GM19395 (cell line): ENCODE data around the gene MEGF6.

Experiments used
- ATAC-seq: cut with Tn5 transposase; IDR thresholded peaks from one replicate; pipeline ENCODE4 v1.9.1; 2021; ENCODE audit warnings: mild to moderate bottlenecking, moderate library complexity; ENCODE audit not compliant: unreplicated experiment

MEGF6 gene

GRCh38 chr1:3472088-3472850, 139.0 kb downstream of the MEGF6 start:
- no peak for ATAC-seq

GRCh38 chr1:3471356-3472087, 139.8 kb downstream of the MEGF6 start:
- ATAC-seq: no peak

DNA sequence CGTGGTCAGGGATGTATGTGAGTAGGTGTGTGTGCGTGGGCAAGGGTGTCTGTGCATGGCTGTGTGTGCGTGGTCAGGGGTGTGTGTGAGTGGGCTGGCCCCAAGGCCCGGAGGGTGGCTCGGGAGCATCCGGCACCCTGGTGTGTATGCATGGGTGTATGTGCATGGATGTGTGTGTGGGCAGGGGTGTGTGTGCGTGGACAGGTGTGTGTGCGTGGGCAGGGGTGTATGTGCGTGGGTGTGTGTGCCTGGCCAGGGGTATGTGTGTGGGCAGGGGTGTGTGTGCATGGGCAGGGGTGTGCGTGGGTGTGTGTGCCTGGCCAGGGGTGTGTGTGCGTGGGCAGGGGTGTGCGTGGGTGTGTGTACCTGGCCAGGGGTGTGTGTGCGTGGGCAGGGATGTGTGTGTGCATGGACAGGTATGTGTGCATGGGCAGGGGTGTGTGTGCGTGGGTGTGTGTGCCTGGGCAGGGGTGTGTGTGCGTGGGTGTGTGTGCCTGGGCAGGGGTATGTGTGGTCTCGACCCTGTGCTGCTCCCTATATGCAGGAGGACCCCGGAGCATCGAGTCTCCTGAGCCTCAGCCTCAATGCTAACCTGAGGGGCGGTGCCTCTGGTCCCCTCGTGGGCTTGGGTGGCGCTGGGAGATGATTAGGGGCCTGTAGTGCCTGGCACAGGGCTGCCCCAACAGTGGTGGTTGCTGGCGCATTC, 140.5 kb downstream of the MEGF6 start:
- no peak for ATAC-seq

- ATAC-seq: no peak
Measured at GRCh38 chr1:3469849-3470649, 141.3 kb downstream of the MEGF6 start.

DNA sequence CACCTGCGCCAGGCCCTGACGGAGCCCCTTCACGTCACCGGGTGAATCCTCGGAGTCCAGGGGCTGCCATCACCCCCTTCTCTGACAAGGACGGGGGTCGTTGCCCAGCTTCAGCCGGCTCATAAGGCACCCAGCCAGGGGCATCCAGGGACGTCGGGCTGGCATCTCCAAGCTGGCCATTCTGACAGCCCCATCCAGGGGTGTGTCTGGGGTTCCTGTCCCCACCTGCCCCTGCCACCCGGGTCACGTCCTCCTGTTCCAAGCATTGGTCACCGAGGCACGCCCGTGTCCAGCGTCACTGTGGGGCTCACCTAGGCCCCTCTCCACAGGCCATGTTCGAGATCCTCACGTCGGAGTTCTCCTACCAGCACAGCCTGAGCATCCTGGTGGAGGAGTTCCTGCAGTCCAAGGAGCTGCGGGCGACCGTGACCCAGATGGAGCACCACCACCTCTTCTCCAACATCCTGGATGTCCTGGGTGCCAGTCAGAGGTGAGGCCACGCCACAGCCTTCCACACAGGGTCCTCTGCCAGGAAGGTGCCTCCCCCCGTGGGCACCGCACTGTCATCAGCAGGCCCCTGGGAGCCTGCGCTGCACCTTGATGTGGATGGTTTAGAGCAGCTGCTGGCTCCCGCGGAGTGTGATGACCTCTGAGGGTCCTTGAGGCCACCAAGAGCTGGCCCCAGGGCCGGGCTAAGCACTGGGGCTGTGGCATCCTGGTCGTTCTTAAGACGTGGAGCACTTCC, 142.0 kb downstream of the MEGF6 start:
- no peak for ATAC-seq

- ATAC-seq: no peak
Measured at GRCh38 chr1:3468236-3469103, 142.8 kb downstream of the MEGF6 start.

DNA sequence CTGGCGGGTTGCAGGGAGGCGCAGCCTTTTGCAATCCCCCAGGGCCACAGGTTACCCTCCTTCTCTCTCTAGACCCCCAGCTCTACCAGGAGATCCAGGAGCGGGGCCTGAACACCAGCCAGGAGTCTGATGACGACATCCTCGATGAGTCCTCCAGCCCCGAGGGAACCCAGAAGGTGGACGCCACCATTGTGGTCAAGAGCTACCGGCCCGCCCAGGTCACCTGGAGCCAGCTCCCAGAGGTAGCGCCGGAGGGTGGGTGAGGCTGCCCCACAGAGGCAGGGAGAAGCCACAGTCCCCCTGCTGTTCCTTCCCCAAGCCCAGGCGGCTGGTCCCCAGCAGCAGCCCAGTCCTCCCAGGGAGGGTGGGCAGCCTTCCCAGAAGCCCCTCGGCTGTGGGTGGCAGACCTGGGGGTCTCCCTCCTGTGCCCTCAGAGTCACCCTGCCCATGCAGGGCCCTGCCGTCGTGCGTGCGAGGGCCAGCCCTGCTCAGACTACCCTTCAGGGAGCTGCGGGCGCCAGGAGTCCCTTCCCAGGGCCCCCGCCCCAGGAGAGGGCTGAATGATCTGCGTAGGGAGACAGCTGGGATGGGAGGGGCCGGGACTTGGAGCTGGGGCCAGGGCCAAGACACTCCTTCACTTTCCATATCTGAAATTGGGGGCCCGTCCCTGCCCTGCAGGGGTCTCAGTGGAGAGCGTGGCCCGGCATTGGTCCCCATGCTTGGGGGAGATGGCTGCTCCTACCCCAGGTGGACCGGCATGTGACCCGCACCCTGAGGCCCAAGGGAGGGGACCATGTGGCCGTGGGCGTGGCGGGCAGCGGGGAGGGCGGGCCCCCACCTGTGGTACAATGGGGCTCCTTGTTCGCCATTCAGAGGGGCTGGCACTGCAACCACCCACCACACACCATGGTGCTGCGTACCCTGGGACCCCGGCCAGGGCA, 143.9 kb downstream of the MEGF6 start:
- no peak for ATAC-seq

DNA sequence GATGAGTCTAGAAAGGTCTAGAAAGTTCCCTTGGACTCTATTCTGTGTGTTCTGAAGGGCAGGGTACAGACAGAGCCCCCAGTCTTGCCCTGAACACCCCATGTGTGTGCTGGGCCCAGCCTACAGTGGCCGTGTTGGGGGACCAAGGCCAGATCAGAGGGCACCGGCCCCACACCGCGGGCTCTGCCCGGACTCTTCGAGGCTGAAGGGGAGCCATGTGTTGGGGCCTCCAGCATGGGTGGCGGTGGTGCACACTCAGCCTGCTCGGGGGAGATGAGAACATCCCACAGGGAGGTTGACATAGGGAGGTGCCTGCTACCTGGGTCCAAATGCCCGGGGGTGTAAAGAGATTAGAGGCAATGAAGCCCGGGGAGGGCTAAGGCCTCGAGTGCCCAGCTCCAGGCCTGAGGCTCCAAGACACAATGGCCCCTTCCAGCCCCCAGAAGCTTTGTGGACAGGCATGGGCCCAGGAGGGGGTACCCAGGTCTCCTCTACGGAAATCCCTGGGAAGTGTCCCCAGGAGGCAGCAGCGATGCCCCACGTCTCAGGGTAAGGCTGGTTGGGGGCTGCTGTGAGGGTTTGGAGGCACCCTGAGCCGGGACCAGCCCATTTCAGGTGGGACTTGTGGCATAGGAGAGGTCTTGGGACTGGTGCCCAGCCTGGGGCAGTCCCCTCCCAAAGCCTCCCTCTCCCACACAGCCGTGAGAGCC, 144.8 kb downstream of the MEGF6 start:
- no peak for ATAC-seq

DNA sequence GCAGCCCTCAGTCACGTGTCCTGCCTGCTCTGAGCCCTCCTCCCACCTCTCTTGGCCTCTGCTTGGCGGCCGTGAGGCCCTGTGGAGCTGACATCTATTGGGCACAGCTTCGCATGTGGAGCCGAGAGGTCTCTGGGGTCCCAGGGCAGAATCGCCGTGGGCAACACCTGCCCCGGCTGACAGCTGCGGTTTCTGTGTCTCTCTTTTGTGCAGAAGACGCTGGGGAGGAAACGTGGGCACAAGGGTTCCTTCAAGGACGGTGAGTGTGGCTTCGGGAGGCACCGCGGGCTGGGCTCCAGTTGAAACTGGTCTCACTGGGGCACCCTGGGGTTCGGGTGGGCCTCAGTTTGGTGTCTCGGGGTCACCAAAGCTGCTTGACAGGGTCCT, 145.4 kb downstream of the MEGF6 start:
- no peak for ATAC-seq

DNA sequence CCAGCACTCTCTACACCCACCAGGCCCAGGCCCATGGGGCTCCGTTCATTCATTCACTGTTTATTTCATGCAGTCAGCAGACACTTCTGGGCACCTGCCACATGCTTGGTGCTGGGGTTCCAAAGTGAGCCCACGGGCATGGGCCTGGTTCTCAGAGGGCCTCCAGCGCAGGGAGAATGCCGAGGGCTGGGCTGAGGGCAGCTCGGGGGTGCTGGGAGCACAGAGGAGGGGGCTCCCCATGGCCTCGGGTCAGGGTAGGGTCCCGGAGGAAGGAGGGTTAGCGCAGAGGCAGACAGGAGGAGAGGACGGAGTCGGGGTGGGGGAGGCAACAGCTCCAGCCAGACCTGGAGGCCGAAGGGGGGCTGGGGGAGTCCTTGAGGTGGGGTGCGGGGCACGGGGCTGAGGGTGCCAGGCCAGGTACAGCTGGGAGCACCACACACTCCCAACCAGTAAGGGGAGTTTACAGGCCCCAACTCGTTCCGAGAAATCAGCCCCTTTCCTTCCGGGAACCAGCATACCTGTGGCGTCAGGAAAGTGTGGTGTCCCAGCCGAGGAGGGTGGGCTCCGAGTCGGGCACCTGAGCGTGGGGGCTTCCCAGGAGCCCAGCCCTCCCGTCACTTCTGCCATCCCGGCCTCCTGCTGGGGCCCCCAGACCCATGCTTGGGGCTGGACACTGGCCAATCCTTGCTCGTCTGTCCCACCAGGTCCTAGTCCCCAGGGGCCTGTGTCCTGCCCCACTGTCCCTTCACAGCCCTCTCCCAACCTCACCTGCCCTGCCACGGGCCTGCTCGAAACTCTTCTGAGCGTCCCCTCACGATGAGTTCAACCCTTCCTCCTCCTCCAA, 146.0 kb downstream of the MEGF6 start:
- ATAC-seq: no peak

GRCh38 chr1:3464649-3465025, 146.7 kb downstream of the MEGF6 start:
- ATAC-seq: no peak

DNA sequence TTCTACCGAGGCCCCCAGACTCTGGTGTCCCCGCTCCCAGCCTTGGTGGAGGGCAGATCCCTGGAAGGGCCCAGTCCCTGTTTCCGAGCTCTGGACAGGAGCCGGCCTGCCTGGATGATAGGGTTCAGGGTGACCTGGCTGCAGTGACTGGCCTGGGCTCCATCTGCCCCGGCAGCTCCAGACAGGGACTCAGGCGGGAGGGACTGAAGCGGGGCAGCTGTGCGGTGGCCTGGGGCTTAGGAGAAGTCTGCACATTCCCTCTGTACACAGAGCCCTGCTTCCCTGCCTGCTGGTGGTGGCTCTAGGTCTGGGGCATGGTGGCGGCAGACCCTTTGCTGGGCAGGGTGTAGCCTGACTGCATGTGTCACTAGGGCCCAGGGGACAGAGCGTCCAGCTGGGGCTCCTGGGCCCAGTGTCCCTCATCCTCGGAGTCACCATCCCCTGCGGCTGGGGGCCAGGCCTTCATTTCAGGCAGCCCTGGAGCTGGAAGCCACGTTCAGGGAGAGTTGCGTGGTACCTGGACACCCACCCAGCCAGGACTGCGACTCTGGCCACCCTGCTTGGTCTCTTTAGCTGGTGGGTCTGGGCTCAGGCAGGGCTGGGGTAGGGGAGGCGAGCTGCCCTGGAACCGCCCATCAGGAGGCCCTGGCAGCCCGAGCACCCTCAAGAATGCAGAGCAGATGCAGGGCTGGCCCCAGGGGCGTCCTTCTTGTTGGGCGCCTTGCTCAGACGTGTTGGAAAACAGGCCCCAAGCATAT, 147.2 kb downstream of the MEGF6 start:
- ATAC-seq: no peak

GRCh38 chr1:3463408-3463863, 147.9 kb downstream of the MEGF6 start:
- ATAC-seq: no peak

GRCh38 chr1:3463013-3463385, 148.3 kb downstream of the MEGF6 start:
- no peak for ATAC-seq

- ATAC-seq: no peak
Measured at GRCh38 chr1:3462356-3463012, 148.8 kb downstream of the MEGF6 start.

DNA sequence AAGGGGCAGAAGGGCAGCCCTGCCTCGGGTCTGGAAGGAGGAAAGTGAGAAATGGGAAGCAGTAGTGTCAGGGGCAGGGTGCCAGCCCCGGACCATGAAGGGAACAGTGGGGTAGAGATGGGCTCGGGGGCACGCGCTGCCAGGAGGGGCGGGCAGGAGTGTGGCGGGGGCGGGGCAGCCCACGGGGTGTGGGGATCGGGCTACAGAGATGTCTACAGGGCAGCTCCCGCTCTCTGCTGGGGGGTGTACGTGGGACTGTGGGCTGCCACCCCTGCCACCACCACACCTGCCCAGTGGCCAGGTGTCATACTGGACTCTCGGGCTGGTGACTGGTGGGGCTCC, 149.4 kb downstream of the MEGF6 start:
- no peak for ATAC-seq
